Measurements from ENCODE around the gene FGD3.
"Not testable (repeated sequence)": the region's sequence is repeated elsewhere in the genome, so short reads cannot be mapped to it uniquely, and the experiment has no call there.

FGD3 gene

DNA sequence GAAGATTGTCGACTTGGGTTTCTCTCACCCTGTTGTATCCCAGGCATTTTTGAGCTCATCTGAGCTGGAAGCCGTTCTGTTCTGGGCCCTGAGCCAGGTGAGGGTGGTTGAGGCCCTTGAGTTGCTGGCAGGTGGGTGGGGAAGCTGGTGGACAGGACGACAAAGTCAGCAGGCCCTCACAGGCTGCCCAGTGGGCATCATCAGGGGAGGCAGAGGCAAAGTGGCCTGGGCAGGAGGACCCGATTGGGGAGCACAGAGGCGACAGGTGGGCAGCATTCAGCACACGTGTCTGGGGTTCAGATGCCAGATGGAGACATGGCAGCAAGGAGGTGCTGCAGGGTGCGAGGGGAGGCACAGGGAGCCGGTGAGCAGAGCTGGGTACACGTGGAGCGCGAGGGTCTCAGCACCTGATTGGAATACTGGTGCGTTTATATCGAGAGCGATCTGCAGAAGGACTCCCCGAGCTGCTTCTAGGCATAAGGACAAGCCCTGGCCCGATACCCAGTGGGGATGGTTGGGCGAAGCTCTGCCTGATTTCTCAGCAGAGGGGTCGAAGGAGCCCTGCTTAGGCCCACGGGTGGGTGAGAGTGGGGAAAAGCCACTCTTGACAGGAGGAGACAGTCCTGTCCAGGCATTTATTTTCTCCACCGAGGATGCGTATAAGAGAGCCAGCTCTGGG, 62.2 kb downstream of the FGD3 start:
- no peak for DNase-seq

DNA sequence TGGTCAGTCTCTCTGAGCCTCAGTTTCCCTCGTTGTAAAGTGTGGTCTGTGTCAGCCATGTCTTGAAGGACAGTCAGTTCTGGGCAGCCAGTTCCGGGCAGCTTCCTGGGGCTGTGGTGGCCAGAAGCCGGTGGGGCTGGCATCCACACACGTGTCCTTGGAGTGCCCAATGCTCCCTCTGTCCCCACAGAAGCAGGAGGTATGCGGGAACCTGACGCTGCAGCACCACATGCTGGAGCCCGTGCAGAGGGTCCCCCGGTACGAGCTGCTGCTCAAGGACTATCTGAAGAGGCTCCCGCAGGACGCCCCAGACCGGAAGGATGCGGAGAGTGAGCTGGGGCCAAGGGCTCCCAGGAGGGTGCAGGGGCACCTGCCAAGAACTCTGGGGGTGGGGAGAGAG, 62.7 kb downstream of the FGD3 start:
- DNase-seq, result no peak

DNA sequence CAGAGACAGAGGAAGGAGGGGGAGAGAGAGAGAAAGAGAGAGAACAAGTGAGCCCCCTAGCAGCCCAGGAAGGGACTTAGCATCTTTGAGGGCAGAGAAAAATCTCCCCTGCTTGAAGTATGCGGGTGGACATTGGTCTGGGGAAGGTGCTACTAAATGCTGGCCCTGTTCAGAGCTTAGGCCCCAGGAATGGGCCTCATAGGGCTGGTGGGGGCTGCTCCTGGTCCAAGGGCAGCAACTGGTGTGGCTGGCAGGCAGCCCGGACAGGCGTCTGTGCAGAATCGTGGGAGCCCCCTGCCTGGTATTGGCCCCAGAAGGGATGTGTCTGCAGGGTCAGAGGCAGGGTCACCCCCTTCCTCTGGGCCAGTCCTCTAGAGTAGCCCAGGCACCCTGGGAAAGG, 63.4 kb downstream of the FGD3 start:
- no peak for DNase-seq

DNA sequence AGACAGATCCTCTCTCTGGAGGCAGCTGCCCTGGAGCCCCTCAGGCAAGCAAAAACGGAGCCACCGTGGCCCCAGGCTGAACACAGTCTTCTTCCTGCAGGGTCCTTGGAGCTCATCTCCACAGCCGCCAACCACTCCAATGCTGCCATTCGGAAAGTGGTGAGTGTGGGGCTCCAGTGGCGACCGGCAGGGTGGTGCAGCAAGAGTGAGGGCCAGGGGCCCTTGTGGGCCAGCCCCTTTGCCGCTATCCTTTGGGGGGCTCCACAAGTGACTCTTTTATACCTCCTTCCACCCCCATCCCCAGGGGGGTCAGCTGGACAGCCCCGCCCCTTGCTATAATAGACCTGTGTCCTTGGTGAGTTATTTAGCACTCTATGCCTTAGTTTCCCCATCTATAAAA, 63.8 kb downstream of the FGD3 start:
- no peak for DNase-seq

DNA sequence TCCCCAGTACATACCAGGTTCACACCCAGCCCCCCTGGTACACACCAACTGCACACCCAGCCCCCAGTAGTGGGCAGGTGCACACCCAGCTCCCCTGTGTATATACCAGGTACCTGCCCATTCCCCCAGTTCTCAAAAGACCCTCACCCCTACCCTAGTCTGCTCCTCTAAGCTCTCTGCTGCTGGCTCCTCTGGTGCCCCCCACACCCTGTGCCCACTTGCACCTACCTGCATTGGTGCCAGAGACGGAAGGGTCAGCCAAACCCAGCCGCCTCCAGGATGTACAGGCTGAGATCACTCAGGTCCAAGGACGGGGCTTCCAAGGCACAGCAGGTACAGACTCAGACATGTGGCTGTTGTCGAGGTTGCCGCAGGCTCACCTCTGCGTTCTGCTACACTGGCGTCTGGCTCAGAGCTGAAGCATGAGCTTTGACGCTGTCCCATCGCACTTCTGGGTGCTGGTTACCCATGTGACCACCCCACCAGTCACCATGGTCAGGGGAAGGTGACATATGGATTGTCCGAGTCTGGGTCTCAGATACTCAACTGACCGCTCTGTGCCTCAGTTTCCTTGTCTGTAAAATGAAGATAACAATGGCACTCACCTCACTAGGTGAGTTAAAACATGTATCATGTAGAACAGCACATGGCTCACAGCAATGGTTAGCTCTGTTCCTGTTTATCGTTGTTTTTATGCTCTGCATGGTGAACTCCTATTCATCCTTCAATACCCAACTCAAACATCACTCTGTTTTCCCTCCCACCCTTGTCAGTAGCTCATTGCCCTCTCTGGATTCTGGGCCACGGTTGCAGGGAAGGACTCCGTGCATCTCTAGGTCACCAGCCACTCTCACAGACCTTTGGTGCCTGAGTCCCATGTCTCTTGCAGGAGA, 65.9 kb downstream of the FGD3 start:
- DNase-seq, result no peak

DNA sequence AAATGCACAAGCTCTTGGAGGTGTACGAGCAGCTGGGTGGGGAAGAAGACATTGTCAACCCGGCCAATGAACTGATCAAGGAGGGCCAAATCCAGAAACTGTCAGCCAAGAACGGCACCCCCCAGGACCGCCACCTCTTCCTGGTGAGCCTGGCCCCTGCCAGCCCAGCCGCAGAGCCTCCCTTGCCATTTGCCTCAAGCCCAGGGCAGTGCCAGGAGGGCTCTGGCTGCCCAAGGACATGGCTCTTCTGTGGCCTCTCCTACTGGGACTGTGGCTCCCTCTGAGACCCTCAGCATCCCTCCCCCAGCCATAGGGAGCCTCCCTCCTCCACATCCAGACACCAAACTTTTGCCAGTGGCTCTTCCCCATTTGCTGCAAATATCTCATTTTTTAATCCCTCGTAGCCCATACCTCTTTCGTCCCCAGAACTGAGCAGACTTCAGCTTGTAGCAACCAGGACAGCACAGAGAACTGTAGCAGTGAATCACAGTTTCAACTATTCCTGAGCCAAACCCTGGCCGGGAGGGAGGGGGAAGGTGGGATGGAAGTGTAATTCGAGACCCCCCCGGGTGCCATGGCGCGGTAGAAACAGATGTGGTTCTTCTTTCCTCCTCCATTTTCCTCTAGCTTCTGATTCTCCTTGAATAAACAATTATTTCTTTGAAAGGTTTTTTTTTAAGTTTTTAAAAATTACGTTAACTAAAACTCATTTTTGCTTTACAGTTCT, 66.7 kb downstream of the FGD3 start:
- DNase-seq, result no peak

DNA sequence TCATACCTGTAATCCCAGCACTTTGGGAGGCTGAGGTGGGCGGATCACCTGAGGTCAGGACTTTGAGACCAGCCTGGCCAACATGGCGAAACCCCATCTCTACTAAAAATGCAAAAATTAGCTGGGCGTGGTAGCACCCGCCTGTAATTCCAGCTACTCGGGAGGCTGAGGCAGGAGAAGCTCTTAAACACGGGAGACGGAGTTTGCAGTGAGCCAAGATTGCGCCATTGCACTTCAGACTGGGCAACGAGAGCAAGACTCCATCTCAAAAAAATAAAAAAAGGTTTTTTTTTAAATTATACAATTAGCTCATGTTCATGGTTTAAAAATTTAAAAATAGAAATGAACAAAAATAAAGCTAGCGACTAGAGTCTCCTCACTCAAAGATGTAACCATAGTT, 67.9 kb downstream of the FGD3 start:
- not testable (repeated sequence) for DNase-seq

DNA sequence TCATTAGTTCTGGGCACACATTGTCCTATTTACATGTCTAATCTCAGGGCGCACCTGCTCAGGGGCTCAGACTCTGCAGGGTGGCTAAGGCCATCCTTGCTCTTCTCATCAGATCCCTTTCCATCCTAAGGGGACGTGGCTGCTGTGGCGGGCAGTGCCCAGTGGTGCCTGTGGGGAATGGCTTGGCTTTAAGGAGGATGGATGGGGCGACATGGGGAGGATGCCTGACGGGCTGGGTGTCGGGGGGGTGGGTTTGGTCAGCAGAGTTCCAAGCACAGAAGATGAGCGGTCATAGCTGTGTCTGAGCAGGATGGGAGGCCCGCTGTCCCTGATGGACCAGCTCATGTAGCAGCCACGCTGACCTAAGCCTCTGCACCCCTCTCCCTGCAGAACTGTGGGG, 70.3 kb downstream of the FGD3 start:
- no peak for DNase-seq

DNA sequence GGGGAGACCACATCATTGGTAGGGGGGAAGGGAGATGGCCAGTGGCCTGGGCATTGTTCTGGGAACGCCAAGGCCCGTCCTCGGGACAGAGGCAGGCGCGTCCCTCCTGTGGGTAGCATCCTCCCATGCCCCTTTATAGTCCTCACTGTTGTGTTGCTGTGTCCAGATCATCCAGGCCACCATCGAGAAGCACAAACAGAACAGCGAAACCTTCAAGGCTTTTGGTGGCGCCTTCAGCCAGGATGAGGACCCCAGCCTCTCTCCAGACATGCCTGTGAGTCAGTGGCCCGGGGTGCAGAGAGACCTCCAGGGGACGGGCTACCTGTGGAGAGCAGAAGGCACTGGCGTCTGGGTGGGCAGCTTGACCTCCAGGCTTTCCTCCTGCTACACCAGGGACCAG, 72.8 kb downstream of the FGD3 start:
- no peak for DNase-seq

DNA sequence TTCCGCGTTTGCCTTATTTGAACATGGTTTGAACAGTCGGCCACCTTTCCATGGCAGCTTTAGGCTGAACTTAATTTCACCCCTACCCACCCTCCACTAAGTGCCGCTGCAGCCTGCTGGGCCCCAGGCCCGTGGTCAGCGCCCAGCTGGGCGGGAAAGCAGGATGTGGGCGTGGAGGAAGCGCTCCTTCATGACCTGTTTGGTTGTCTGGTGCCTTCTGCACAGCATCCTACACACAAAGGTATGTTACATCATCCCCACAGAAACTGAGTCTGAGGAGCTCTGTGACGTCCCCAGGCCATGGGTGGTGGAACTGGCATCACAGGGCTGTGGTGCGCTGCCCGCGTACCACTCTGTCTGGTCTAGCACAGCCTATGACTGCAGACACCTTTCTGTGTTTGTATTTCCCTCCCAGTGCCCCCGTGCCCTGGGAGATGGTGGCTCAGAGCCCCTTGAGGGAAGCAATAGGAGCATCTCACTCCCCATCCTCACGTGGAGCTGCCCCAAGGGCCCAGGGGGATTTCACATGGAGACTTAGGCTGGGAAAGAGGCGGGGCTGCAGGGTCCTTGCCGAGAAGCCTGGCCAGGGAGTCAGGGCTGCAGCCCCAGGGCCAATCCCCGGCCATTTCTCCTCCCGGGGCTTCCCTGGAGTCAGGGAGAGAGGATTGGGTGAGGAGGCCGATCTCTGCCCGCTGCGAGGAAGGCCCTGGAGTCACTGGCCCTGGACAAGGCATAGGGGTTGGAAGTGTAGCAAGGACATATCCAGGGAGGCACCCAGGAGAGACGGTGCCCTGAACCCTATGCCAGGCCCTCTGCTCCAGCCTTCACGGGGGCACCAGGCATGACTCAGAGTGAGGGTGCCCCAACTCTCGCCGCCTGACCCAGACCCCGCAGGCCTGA, 73.7 kb downstream of the FGD3 start:
- no peak for DNase-seq

DNA sequence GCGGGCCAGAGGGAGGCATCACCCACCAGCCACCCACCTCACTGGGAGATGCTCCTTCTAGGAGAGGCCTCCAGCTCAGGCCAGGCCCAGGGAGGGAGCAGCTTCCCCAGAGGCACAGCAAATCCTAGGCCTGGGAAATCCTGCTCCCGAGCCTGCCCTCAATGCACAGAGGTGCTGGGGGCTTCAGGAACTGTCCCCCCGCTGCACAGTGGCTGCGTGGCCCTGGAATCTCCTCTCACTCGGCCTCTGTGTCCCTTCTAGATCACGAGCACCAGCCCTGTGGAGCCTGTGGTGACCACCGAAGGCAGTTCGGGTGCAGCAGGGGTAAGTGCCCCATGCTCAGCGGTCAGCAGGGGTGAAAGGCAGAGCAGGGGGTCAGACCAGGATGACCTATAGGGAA, 74.7 kb downstream of the FGD3 start:
- no peak for DNase-seq

DNA sequence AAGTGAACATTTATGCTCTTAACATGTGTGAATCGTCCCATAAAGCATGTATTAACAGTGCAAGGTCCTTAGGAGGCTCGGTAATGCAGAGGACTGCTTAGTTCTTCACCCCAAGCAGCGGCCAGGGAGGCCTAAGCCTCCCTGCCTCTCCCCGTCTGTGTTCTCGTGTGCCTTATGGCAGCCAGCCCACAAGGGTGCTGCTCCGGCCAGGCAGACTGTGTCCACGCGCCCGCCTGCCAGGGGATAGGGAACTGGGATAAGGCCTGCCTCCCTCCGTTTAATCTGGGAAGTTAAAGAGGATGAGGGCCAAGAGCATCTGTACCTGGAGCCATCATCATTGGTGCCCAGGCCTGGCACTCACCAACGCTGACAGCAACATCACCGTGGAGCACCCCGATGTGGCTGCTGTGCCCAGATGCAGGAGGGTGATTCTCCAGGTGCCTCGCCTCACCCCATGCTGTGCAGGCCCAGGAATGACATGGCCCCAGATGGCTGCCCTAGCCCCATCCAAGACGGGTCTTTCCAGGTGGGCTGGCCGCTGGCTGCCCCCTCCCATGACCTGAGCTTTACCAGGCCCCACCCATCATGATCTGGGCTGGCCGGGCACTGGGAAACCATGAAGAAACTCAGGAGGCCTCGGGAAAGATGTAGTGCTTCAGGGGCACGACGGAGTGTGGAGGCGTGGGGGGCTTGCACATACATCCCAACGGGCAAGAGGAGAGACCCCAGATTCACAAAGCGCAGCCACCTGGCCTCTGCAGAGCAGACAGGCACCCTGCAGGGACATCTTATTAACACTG, 75.6 kb downstream of the FGD3 start:
- DNase-seq, result no peak

DNA sequence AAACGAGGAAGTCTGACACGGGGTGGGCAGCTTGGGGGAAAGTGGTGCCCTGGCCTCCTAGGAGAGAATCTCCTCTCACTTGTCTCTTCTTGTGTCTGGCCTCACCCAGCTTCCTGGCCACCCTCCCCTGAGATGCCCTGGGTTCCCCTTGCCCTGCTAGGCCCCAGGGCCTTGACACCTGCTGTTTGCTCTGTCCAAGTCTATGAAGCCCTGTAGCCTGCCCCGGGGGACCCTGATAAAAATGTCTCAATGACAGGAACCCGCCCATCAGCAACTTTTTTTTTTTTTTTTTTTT, 76.1 kb downstream of the FGD3 start:
- no peak for DNase-seq

DNA sequence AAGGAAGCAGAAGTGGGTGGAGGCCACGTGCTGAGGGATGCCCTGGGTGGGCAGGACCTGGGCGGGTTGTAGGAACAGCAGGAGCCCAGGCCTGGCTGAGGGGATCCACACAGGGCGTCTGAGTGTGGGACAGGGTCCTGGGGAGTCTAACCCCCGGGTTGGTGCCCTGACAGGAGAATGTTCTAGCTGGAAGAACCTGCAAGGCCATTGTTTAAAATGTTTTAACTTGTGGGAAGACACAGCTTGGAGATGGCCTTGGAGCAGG, 77.3 kb downstream of the FGD3 start:
- DNase-seq, result no peak

DNA sequence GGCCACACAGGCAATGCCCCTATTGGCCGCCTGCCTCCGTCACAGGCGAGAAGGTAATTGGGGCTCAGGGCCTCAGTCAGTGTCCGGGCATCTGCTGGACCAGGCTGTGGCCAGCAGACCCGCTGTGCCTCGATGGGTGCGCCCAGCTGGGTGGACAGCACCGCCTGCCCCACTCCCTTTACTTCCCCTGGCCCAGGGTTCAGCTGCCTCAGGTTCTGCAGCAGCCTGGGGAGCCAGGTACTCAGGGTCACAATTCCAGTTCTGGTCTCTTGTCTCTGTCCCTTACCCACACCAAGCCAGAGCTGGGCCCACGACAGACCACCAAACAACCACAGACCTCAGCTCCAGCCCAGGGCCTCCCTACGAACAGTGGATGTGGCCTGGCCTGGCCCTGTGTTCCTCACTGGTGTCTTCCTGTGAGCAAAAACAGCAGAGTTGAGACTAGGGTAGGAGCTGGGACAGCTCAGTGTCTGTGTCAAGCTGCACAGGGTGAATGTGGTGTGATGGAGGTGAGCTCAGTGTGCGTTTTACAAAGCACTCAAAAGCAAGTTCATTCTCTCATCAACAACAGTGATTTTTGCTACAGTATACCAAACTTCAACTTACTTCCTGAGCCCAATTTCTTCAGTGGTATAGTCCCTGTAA, 77.8 kb downstream of the FGD3 start:
- no peak for DNase-seq

DNA sequence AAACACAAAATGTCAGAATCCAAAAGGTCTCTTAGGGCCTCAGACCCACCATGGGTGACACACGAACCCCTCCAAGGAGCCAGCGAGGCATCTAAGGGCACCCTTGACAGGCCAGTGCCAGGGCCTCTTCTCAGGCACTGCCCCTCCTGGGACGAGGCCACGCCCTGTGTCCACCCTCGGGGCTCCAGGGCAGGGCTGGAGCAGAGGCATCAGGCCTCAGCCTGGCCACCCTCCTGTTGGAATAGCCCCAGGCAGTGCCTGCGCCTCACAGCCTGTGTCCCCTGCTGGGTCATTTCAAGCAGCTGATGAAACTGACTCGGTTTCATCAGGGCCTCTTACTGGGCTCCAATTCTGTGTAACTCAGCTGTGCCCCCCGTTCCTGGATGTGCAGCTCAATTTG, 78.4 kb downstream of the FGD3 start:
- DNase-seq, result no peak

DNA sequence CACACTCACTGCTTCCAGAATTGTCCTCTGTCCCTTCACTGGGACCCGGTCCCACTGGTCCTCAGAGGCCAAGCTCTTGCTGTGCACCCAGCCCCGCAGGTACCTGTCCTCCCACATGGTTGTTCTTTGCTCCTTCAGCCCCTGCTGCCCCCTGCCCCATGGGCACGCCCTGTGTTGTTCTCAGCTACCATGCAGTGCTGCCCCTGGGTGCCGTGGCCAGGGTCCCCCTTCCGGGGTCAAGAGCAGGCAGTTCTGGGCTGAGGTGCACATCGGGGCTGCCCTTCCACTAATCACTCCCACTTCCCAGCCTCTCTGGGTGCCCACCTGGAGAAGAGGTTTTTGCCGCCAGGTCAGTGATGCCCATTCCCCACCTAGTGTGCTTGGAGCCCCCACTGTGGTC, 79.3 kb downstream of the FGD3 start:
- DNase-seq, result no peak

DNA sequence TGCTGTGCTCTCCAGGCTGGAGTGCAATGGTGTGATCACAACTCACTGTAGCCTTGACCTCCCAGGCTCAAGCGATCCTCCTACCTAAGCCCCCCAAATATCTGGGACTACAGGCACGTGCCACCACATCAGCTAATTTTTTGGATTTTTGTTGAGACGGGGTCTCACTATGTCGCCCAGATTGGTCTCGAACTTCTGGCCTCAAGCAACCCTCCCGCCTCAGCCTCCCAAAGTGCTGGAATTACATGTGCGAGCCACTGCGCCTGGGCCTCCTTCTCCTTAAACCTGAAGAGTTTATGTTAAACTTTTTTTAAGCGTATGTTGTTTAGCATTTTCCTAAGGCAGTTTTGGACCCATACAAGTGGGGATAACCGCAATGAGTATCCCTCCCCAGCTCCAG, 80.4 kb downstream of the FGD3 start:
- no peak for DNase-seq

DNA sequence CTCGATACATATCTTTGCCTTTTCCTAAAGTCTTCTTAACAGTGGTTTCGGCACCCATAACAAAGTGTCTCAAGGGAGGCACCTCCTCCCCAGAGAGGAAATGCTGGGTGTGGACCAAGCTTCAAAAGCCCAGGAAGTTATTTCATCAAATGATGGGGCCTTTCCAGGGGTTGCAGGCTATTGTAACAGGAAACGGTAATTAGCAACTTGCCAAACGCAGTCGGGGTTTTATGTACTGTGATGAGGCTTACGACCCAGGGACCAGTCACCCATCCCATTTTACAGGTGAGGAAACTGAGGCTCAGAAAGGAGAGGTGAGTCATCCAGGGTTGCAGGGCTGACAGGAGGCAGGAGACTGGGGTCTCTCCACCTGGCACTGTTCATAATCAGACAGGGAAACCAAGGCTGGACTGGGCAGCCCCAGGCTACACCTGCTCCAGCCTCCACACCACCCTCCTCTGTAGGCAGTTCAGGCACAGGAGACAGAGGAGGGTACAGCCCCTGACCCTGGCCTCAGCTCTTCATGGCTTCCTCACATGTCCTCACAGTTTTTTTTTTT, 81.2 kb downstream of the FGD3 start:
- DNase-seq, result no peak

DNA sequence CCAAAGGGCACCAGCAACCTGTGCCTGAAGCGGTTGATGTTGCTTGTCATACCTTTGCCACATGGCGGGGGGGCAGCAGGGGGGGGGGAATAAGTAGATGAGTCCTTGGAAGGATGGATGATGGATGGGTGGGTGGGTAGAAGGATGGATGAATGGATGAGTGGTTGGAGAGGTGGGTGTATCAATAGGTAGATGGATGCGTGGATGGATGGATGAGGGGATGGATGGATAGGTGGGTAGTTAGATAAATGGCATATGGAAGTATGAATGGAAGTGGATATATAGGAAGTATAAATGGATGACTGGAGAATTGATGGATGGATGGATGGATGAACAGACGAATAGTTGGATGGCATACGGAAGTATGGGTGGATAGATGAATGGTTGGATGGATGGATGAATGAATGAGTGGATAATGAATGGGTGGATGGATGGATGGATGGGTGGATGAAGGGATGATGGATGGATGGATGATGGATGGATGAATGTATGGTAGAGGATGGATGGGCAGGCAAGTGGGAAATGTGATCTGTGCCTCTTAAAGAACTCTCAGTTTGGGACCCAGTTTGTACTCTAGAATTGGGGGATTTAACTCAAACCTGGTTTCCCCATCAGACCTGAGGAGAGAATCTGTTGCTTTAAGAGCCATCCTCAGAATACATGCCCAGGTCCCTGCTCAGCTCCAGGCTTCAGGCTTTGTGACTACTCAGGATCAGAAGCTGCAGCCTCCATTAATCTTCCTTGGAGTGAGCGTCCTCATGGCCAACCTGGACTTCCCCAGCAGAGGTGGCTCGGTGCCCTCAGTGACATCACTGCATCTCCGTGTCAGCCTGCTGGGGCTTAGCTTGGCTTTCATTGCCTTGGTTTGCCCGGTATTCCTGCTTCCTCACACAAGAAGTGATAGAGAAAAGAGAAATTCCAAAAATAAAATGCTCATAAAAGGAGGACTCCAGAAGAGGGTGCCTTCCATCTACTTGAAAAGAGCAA, 83.6 kb downstream of the FGD3 start:
- DNase-seq, result no peak
